GM23338 (cell line): ENCODE results near the gene ZNF775. TPM values are rescaled to one million over a fixed set of nuclear protein-coding genes. Genes with fewer than 3 reads are reported as not detected.

Experiments used
- ATAC-seq: fragments of 200-7000 bp; cut with Tn5 transposase; 3 replicates; pipeline ENCODE4 v1.9.1; 2020
- DNase-seq: peaks from one replicate; pipeline ENCODE4 v3.0.0-alpha.2; 2015; ENCODE audit warnings: low spot score
- H2AFZ ChIP-seq: fragments of 200-600 bp; sonication (generic); 2 replicates; pipeline ENCODE4 v1.8.0; 2016; ENCODE audit warnings: antibody characterized with exemption, mild to moderate bottlenecking, moderate library complexity
- H3F3A ChIP-seq: fragments of 200-600 bp; sonication (generic); replicated peaks from 2 replicates; pipeline ENCODE4 v1.8.0; 2017; ENCODE audit warnings: antibody characterized with exemption, mixed run types, low read depth
- H3K27ac ChIP-seq: fragments of 200-600 bp; sonication (generic); 2 replicates; pipeline ENCODE4 v1.6.1; 2016; ENCODE audit warnings: low read depth
- H3K27me3 ChIP-seq: fragments of 200-600 bp; sonication (generic); 2 replicates; pipeline ENCODE4 v1.8.0; 2016; ENCODE audit warnings: mild to moderate bottlenecking, mixed run types, moderate library complexity; ENCODE audit not compliant: insufficient read depth
- H3K36me3 ChIP-seq: fragments of 200-600 bp; sonication (generic); 2 replicates; pipeline ENCODE4 v1.8.0; 2016; ENCODE audit warnings: mild to moderate bottlenecking; ENCODE audit not compliant: insufficient read depth
- H3K4me1 ChIP-seq: fragments of 200-600 bp; sonication (generic); 2 replicates; pipeline ENCODE4 v1.8.0; 2016; ENCODE audit warnings: mild to moderate bottlenecking, moderate library complexity; ENCODE audit not compliant: insufficient read depth
- H3K4me2 ChIP-seq: fragments of 200-600 bp; sonication (generic); 2 replicates; pipeline ENCODE4 v1.7.1; 2017; ENCODE audit warnings: mixed run types
- H3K4me3 ChIP-seq: fragments of 200-600 bp; sonication (generic); 2 replicates; pipeline ENCODE4 v1.6.1; 2016; ENCODE audit warnings: mixed run types
- H3K79me2 ChIP-seq: fragments of 200-600 bp; sonication (generic); replicated peaks from 2 replicates; pipeline ENCODE4 v1.8.0; 2017; ENCODE audit warnings: mild to moderate bottlenecking; ENCODE audit not compliant: insufficient read depth
- H3K9me2 ChIP-seq: fragments of 200-600 bp; sonication (generic); 2 replicates; pipeline ENCODE4 v1.8.0; 2017; ENCODE audit not compliant: insufficient read depth
- H4K20me1 ChIP-seq: fragments of 200-600 bp; sonication (generic); replicated peaks from 2 replicates; pipeline ENCODE4 v1.8.0; 2017; ENCODE audit warnings: mild to moderate bottlenecking; ENCODE audit not compliant: insufficient read depth
- H3K27ac Mint-ChIP-seq: 2 replicates; pipeline ENCODE4 v1.8.0; 2020; ENCODE audit warnings: inconsistent platforms, mild to moderate bottlenecking, moderate library complexity, mixed read lengths
- H3K27me3 Mint-ChIP-seq: 3 replicates; pipeline ENCODE4 v1.8.0; 2022; ENCODE audit warnings: low read depth, mild to moderate bottlenecking, moderate library complexity, mixed read lengths, inconsistent platforms; ENCODE audit not compliant: insufficient read depth, poor library complexity
- H3K36me3 Mint-ChIP-seq: 3 replicates; pipeline ENCODE4 v1.8.0; 2021; ENCODE audit warnings: low read depth, mild to moderate bottlenecking, inconsistent platforms, moderate library complexity, mixed read lengths
- H3K4me1 Mint-ChIP-seq: 3 replicates; pipeline ENCODE4 v1.8.0; 2020; ENCODE audit warnings: mild to moderate bottlenecking, inconsistent platforms, mixed read lengths
- H3K4me3 Mint-ChIP-seq: 3 replicates; pipeline ENCODE4 v1.8.0; 2021; ENCODE audit warnings: moderate library complexity, mild to moderate bottlenecking, inconsistent platforms, mixed read lengths
- H3K9me3 Mint-ChIP-seq: 3 replicates; pipeline ENCODE4 v1.8.0; 2020; ENCODE audit warnings: moderate library complexity, mild to moderate bottlenecking, inconsistent platforms, mixed read lengths
- CREB1 ChIP-seq: fragments of 250-450 bp; sonication (Bioruptor Pico); IDR thresholded peaks from 2 replicates; pipeline ENCODE4 v1.5.0; 2020; ENCODE audit warnings: low read depth, mild to moderate bottlenecking, moderate library complexity
- CTCF ChIP-seq, 2 experiments: fragments of 200-600 bp in 1 of 2; sonication (generic) in 1 of 2; conservative IDR thresholded peaks; 2 replicates each; pipeline versions ENCODE4 v1.5.1 to v1.6.1; 2016 to 2017; ENCODE audit warnings: antibody characterized with exemption in 2 of 2, low read depth in 2 of 2, mild to moderate bottlenecking in 2 of 2, moderate library complexity in 1 of 2
- EZH2 ChIP-seq: fragments of 200-600 bp; sonication (generic); IDR thresholded peaks from one replicate; pipeline ENCODE4 v1.8.0; 2017; ENCODE audit warnings: antibody characterized with exemption, mild to moderate bottlenecking, low read depth; ENCODE audit not compliant: unreplicated experiment
- EZH2phosphoT487 ChIP-seq: fragments of 200-600 bp; sonication (generic); IDR thresholded peaks from one replicate; pipeline ENCODE4 v1.8.1; 2018; ENCODE audit warnings: antibody characterized with exemption; ENCODE audit not compliant: unreplicated experiment
- JUNB ChIP-seq: IDR thresholded peaks from one replicate; pipeline ENCODE4 v1.6.1; 2016; ENCODE audit warnings: antibody characterized with exemption; ENCODE audit not compliant: unreplicated experiment
- NANOG ChIP-seq: IDR thresholded peaks from 2 replicates; pipeline ENCODE4 v1.6.1; 2016; ENCODE audit warnings: antibody characterized with exemption, borderline replicate concordance
- POLR2AphosphoS5 ChIP-seq: IDR thresholded peaks from 2 replicates; pipeline ENCODE4 v1.6.1; 2016; ENCODE audit warnings: antibody characterized with exemption, low read depth
- REST ChIP-seq: IDR thresholded peaks from one replicate; pipeline ENCODE4 v1.6.1; 2018; ENCODE audit warnings: antibody characterized with exemption; ENCODE audit not compliant: unreplicated experiment
- STAT1 ChIP-seq: IDR thresholded peaks from one replicate; pipeline ENCODE4 v1.6.1; 2016; ENCODE audit warnings: antibody characterized with exemption; ENCODE audit not compliant: unreplicated experiment
- ZNF114 ChIP-seq: fragments of 250-450 bp; sonication (Bioruptor Pico); IDR thresholded peaks from 2 replicates; pipeline ENCODE4 v1.5.0; 2020; ENCODE audit warnings: mild to moderate bottlenecking, moderate library complexity
- ZNF331 ChIP-seq: fragments of 250-450 bp; sonication (Bioruptor Pico); IDR thresholded peaks from 2 replicates; pipeline ENCODE4 v1.5.0; 2020; ENCODE audit warnings: low read depth, mild to moderate bottlenecking, moderate library complexity
- polyA plus RNA-seq: library from polyadenylated mRNA; unstranded; fragments of >200 nt; fragmentation: Nextera tagmentation; extraction: Ambion mirVana; gene quantifications from 2 replicates; pipeline ENCODE4 v1.2.1, GENCODE V29; 2016
- total RNA-seq: library from RNA; depleted of rRNA; stranded (reverse); fragments of >200 nt; shearing (Covaris generic); gene quantifications from 2 replicates; pipeline ENCODE4 v1.2.3, GENCODE V29; 2014
- TF ChIP-seq, protein P1 (sequence below): IDR thresholded peaks from 2 replicates; pipeline ENCODE4 v1.6.1; 2016; ENCODE audit warnings: antibody characterized with exemption
- TF ChIP-seq, protein P2 (sequence below): fragments of 250-450 bp; sonication (Bioruptor Pico); IDR thresholded peaks from 2 replicates; pipeline ENCODE4 v1.5.0; 2020; ENCODE audit warnings: mild to moderate bottlenecking, moderate library complexity

Gene ZNF775
- total and polyA plus RNA-seq, 2 experiments from 2014 or later = 4.5 to 38.2 TPM

DNA sequence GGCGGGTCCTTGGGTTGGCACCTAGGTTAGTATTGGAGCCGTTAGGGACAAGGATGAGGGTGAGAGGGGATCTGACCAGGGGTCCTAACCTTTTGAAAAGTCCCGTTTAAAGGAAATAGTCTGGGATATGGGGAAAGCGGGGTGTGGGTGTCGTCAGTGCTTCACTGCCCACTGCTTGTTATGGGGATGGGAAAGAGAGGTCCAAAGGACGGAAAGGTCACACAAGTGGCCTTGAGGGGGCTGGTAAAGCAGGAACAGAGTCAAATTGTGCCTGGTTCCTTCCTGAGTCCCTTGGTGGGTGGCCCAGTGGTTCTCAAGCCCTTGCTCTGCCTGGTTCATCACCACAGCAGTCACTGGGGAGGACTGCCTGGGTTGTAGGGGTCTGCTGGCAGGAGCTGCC, 2.6 kb upstream of the ZNF775 start:
- Mint-ChIP-seq H3K4me1 (peaks cover 71% of the 10 kb centered on the region), H3K27ac (peak overlapping the region; percentile 49), H3K27me3 (peaks cover 22% of the 10 kb centered on the region), H3K36me3 (peaks cover 37% of the 10 kb centered on the region), H3K4me3 (no peak overlapping the region), H3K9me3 (no peaks in the 10 kb centered on the region)
- H3K36me3 ChIP-seq = no peaks in the 10 kb centered on the region
- H3K4me2 ChIP-seq = 0 out of 2 replicates have a peak overlapping the region, but pooled peaks have one; percentile 43
- no peaks in the 10 kb centered on the region for H3K27me3 ChIP-seq
- TF ChIP-seq REST = no peak
- no peak for TF ChIP-seq NANOG
- no peak for TF ChIP-seq POLR2AphosphoS5
- no peak for TF ChIP-seq ZNF331 (CRISPR knock-in tag)
- no peak for TF ChIP-seq CREB1
- TF ChIP-seq STAT1 = no peak
- TF ChIP-seq, protein P1, sequence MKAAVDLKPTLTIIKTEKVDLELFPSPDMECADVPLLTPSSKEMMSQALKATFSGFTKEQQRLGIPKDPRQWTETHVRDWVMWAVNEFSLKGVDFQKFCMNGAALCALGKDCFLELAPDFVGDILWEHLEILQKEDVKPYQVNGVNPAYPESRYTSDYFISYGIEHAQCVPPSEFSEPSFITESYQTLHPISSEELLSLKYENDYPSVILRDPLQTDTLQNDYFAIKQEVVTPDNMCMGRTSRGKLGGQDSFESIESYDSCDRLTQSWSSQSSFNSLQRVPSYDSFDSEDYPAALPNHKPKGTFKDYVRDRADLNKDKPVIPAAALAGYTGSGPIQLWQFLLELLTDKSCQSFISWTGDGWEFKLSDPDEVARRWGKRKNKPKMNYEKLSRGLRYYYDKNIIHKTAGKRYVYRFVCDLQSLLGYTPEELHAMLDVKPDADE = no peak
- TF ChIP-seq CTCF (conservative IDR thresholded peaks at IDR 0.05; ENCODE audit: low read depth in 2 of 2) = no peak
- TF ChIP-seq JUNB = no peak
- no peak for TF ChIP-seq ZNF114 (CRISPR knock-in tag)
- TF ChIP-seq EZH2 = no peak
- TF ChIP-seq, protein P2, sequence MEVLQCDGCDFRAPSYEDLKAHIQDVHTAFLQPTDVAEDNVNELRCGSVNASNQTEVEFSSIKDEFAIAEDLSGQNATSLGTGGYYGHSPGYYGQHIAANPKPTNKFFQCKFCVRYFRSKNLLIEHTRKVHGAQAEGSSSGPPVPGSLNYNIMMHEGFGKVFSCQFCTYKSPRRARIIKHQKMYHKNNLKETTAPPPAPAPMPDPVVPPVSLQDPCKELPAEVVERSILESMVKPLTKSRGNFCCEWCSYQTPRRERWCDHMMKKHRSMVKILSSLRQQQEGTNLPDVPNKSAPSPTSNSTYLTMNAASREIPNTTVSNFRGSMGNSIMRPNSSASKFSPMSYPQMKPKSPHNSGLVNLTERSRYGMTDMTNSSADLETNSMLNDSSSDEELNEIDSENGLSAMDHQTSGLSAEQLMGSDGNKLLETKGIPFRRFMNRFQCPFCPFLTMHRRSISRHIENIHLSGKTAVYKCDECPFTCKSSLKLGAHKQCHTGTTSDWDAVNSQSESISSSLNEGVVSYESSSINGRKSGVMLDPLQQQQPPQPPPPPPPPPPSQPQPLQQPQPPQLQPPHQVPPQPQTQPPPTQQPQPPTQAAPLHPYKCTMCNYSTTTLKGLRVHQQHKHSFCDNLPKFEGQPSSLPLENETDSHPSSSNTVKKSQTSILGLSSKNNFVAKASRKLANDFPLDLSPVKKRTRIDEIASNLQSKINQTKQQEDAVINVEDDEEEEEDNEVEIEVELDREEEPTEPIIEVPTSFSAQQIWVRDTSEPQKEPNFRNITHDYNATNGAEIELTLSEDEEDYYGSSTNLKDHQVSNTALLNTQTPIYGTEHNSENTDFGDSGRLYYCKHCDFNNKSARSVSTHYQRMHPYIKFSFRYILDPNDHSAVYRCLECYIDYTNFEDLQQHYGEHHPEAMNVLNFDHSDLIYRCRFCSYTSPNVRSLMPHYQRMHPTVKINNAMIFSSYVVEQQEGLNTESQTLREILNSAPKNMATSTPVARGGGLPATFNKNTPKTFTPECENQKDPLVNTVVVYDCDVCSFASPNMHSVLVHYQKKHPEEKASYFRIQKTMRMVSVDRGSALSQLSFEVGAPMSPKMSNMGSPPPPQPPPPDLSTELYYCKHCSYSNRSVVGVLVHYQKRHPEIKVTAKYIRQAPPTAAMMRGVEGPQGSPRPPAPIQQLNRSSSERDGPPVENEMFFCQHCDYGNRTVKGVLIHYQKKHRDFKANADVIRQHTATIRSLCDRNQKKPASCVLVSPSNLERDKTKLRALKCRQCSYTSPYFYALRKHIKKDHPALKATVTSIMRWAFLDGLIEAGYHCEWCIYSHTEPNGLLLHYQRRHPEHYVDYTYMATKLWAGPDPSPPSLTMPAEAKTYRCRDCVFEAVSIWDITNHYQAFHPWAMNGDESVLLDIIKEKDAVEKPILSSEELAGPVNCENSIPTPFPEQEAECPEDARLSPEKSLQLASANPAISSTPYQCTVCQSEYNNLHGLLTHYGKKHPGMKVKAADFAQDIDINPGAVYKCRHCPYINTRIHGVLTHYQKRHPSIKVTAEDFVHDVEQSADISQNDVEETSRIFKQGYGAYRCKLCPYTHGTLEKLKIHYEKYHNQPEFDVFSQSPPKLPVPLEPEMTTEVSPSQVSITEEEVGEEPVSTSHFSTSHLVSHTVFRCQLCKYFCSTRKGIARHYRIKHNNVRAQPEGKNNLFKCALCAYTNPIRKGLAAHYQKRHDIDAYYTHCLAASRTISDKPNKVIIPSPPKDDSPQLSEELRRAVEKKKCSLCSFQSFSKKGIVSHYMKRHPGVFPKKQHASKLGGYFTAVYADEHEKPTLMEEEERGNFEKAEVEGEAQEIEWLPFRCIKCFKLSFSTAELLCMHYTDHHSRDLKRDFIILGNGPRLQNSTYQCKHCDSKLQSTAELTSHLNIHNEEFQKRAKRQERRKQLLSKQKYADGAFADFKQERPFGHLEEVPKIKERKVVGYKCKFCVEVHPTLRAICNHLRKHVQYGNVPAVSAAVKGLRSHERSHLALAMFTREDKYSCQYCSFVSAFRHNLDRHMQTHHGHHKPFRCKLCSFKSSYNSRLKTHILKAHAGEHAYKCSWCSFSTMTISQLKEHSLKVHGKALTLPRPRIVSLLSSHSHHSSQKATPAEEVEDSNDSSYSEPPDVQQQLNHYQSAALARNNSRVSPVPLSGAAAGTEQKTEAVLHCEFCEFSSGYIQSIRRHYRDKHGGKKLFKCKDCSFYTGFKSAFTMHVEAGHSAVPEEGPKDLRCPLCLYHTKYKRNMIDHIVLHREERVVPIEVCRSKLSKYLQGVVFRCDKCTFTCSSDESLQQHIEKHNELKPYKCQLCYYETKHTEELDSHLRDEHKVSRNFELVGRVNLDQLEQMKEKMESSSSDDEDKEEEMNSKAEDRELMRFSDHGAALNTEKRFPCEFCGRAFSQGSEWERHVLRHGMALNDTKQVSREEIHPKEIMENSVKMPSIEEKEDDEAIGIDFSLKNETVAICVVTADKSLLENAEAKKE (CRISPR knock-in tag) = no peak
- no peak for TF ChIP-seq EZH2phosphoT487
- H3F3A ChIP-seq = peaks cover 44% of the 10 kb centered on the region
- peaks cover 47% of the 10 kb centered on the region for H3K4me1 ChIP-seq
- no peaks in the 10 kb centered on the region for H3K9me2 ChIP-seq
- H4K20me1 ChIP-seq = no peaks in the 10 kb centered on the region; the same call in none of the 2 replicates
- H3K4me3 ChIP-seq = no peak overlapping the region
- H2AFZ ChIP-seq = no peak overlapping the region
- DNase-seq (no peak), ATAC-seq (no peak)
- peak overlapping the region; percentile 97 for H3K27ac ChIP-seq
- peaks cover 35% of the 10 kb centered on the region for H3K79me2 ChIP-seq
